ENCODE data around the gene JMJD1C. TPM values are rescaled to one million over a fixed set of nuclear protein-coding genes. Genes with fewer than 3 reads are reported as not detected.
"Not testable (repeated sequence)": the region's sequence is repeated elsewhere in the genome, so short reads cannot be mapped to it uniquely, and the experiment has no call there.

JMJD1C gene
- total RNA-seq, 1 donor from 2014 or later: 141 TPM

DNA sequence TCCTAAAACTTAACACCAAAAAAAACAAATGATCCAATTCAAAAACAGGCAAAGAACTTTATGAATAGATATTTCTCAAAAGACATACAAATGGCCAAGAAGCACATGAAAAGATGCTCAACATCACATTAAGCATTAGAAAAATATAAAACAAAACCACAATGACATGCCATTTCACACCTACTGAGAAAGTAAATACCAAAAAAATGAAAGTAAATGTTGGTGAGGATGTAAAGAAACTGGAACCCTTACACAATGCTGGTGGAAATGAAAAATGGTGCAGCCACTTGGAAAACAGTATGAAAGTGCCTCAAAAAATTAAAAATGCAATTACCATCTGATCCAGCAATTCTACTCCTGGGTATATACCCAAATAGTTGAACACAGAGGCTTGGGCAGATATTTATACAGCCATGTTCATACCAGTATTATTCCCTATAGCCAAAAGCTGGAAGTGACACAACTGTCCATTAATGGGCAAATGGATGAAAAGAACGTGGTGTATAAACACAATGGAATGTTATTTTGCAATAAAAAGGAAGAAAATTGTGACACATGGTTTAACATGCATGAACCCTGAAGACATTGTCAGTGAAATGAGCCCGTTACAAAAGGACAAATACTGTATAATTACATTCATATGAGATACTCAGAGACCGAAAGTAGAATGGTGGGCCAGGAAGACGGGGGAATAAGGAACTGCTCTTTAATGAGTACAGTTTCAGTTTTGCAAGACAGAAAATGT lies 89.0 kb downstream of the JMJD1C start:
- intact Hi-C loops (cut with DNase I): no loop called here
- DNase-seq (ENCODE audit: low spot score) (no peak), ATAC-seq (peak; percentile 75)

DNA sequence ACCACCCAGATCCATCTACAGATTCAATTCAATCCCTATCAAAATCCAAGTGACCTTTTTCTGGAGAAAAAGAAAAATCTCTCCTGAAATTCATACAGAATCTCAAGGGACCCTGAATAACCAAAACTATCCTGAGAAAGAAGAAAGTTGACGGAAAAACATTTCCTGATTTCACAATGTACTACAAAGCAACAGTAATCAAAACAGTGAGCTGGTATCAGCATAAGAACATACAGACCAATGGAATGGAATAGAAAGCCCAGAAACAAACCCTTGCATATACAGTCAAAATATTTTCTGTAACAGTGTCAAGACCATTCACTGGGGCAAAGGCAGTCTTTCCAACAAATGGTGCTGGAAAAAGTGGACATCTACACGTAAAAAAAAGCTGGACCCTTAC lies 89.9 kb downstream of the JMJD1C start:
- intact Hi-C loops (cut with DNase I): no loop called here
- ATAC-seq (peak; percentile 89), DNase-seq (ENCODE audit: low spot score) (no peak)

DNA sequence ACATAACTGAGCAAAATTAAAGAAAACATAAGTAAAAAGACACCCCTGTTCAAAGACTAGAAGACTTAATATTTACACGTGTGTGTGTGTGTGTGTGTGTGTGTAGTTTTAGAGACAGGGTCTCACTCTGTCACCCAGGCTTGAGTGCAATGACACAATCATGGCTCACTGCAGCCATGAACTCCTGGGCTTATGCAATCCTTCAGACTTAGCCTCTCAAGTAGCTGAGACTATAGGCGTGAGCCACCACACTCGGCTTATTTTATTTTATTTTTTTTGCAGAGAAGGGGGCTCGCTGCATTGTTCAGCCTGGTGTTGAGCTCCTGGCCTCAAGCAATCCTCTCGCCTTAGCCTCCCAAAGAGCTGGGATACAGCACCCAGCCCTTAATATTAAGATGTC lies 90.3 kb downstream of the JMJD1C start:
- intact Hi-C loops (cut with DNase I): no loop called here
- DNase-seq (ENCODE audit: low spot score) (no peak), ATAC-seq (peak; percentile 33)

- no peak for ATAC-seq
- no peak for DNase-seq (ENCODE audit: low spot score)
- intact Hi-C loops (cut with DNase I): no loop called here
These were observed 90.8 kb downstream of the JMJD1C start for GRCh38 chr10:63374991-63375390.

GRCh38 chr10:63373176-63373575 lies 92.6 kb downstream of the JMJD1C start:
- no peak for ATAC-seq
- DNase-seq (ENCODE audit: low spot score): no peak
- intact Hi-C loops (cut with DNase I): no loop called here

- DNase-seq (ENCODE audit: low spot score): no peak
- no peak for ATAC-seq
- intact Hi-C loops (cut with DNase I): no loop called here
These were observed 96.1 kb downstream of the JMJD1C start for GRCh38 chr10:63369711-63370110.

- intact Hi-C loops (cut with DNase I): no loop called here
- DNase-seq (ENCODE audit: low spot score) (no peak), ATAC-seq (no peak)
These were observed 97.4 kb downstream of the JMJD1C start for GRCh38 chr10:63368365-63368764.

- ATAC-seq (no peak), DNase-seq (ENCODE audit: low spot score) (no peak)
- intact Hi-C loops (cut with DNase I): no loop called here
These were observed 98.8 kb downstream of the JMJD1C start for GRCh38 chr10:63366933-63367332.

- intact Hi-C loops (cut with DNase I): no loop called here
- DNase-seq (ENCODE audit: low spot score) (no peak), ATAC-seq (no peak)
These were observed 99.6 kb downstream of the JMJD1C start for GRCh38 chr10:63365976-63366765.

DNA sequence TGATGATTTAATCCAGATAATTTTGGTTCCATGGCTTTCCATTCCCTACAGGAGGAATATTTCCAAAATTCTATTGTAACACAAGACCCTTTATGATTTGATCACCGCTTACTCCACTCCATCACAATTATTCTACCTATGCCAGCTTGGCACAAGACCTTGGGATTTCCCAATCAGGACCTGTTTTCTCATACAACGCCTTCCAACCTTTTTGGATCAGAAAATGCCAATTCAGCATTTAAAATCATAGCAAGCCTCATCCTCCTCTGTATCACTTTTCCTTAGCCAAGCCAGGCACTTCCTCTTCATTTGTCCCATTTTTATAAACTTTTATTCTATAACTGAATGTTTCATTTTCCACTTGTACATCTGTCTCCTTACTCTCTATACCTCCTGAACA lies 100.9 kb downstream of the JMJD1C start:
- no peak for ATAC-seq
- intact Hi-C loops (cut with DNase I): no loop called here
- no peak for DNase-seq (ENCODE audit: low spot score)

GRCh38 chr10:63363951-63364350 lies 101.8 kb downstream of the JMJD1C start:
- ATAC-seq (no peak), DNase-seq (ENCODE audit: low spot score) (no peak)
- intact Hi-C loops (cut with DNase I): no loop called here

DNA sequence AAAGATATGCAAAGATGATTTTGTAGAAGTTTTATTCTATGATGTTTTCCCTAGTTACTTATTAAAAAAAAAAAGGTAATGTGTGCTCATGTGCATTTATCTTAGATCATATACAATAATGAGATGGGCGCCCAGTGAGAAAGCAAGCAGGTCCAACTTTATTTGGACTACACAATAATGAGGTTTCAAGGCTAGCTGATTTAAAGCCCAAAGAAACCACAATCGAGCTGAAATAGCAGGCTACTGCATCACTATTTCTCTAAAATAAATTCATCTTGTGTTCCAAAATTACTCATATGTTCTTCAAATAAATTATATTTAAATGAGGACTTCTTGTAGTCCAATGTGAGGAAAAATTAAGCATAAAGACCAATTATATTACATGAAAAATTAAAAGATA lies 110.1 kb downstream of the JMJD1C start:
- DNase-seq (ENCODE audit: low spot score) (no peak), ATAC-seq (no peak)
- intact Hi-C loops (cut with DNase I): no loop called here

DNA sequence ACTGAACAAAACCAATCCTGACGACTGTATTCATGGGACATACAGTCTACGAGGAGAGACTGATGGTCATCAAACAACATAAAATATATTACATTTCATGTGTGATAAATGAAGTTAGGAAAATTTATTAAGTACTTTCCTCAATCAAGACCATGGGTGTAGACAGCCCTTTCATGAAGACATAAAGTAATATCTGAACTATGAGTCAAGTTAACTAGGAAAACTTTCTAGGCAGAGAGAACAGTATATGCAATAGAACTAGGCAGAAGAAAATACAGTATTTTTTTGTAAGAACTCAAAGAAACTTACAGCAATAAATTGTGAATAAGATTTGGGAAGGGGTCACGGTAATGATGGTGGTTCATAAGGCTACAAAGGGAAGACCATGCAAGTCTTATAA lies 112.8 kb downstream of the JMJD1C start:
- DNase-seq (ENCODE audit: low spot score) (no peak), ATAC-seq (no peak)
- intact Hi-C loops (cut with DNase I): no loop called here

- intact Hi-C loops (cut with DNase I): no loop called here
- DNase-seq (ENCODE audit: low spot score) (no peak), ATAC-seq (no peak)
These were observed 117.4 kb downstream of the JMJD1C start for GRCh38 chr10:63348245-63348850.

DNA sequence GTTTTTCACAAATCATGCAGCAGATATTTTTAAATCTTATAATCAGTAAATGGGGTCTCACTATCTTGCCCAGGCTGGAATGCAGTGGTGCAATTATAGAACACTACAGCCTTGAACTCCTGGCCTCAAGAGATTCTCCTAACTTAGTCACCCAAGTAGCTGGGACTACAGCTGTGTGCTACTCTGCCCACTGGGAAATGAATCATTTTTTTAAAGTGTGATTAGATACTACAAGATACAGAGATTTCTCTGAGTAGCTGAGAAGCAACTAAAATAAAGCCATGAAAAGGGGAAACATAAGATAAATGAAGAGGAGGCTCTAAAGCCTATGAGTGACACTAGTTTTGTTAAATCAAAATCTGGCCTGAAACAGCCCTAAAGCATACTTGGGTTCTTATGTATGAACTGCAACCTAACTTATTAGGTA lies 119.7 kb downstream of the JMJD1C start:
- no peak for ATAC-seq
- no peak for DNase-seq (ENCODE audit: low spot score)
- intact Hi-C loops (cut with DNase I): no loop called here

- ATAC-seq (no peak), DNase-seq (ENCODE audit: low spot score) (no peak)
- intact Hi-C loops (cut with DNase I): no loop called here
These were observed 121.5 kb downstream of the JMJD1C start for GRCh38 chr10:63344269-63344668.

DNA sequence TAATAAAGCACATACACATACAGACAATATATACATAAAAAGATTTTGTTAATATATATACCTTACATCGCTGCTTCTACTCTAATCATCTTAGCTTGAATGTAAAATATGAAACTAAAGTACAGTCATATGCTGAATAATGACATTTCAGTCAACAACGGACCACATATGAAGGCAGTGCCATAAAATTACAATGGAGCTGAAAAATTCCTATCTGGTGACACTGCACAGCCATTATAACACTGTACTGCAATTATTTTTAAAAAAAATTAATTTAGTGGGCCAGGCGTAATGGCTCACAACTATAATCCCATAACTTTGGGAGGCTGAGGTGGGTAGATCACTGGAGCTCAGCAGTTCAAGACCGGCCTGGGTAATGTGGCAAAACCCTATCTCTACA lies 122.3 kb downstream of the JMJD1C start:
- ATAC-seq: no peak
- intact Hi-C loops (cut with DNase I): no loop called here
- DNase-seq (ENCODE audit: low spot score): no peak

DNA sequence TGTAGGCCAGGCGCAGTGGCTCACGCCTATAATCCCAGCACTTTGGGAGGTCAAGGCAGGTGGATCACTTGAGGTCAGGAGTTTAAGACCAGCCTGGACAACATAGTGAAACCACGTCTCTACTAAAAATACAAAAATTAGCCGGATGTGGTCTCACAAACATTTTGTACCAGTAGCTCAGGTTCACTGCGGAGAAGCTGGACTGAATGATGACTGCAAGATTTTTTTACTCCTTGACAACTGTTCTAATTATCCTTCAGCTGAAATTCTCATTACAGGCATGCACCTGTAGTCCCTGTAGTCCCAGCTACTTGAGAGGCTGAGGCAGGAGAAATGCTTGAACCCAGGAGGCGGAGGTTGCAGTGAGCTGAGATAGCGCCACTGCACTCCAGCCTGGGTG lies 126.1 kb downstream of the JMJD1C start:
- ATAC-seq; intact Hi-C loops (cut with DNase I); DNase-seq (ENCODE audit: low spot score): not testable (repeated sequence)

DNA sequence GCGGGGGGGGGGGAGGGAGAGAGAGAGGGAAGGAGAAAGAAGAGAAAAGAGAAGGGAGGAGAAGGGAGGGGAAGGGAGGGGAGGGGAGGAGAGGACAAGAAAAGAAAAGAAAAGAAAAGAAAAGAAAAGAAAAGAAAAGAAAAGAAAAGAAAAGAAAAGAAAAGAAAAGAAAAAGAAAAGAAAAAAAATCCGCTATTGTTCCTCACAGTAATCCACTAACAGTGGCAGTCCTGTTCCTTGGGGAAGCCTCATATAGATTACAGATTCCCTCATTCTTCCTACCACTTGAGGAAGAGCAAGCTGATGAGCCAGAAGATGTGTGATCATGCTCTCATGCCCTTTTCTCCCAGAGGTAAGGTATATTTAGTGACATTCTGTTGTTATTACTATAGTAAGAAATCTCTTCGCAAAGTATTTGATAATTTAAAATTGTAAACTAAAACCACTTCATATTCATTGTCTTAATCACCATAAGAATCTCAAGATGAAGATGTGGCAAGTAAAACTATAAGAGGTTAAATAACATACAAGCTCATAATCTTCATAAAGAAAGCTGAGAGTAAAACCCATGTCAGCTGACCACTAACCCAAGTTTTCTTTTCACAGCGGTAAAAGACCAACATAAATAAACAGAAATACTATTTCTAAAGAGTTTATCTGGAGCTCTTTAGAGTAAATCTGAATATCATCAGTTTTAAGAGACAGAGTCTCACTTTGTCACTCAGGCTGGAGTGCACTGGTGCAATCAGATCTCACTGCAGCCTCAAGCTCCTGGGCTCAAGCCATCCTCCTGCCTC lies 128.1 kb downstream of the JMJD1C start:
- no peak for DNase-seq (ENCODE audit: low spot score)
- intact Hi-C loops (cut with DNase I): no loop called here
- no peak for ATAC-seq
